ENCODE data around the gene SLC6A8. TPM values are rescaled to one million over a fixed set of nuclear protein-coding genes. Genes with fewer than 3 reads are reported as not detected.

The SLC6A8 gene
- total and polyA plus RNA-seq, 4 donors: 13.9 to 26.7 (median 15.4) TPM

DNA sequence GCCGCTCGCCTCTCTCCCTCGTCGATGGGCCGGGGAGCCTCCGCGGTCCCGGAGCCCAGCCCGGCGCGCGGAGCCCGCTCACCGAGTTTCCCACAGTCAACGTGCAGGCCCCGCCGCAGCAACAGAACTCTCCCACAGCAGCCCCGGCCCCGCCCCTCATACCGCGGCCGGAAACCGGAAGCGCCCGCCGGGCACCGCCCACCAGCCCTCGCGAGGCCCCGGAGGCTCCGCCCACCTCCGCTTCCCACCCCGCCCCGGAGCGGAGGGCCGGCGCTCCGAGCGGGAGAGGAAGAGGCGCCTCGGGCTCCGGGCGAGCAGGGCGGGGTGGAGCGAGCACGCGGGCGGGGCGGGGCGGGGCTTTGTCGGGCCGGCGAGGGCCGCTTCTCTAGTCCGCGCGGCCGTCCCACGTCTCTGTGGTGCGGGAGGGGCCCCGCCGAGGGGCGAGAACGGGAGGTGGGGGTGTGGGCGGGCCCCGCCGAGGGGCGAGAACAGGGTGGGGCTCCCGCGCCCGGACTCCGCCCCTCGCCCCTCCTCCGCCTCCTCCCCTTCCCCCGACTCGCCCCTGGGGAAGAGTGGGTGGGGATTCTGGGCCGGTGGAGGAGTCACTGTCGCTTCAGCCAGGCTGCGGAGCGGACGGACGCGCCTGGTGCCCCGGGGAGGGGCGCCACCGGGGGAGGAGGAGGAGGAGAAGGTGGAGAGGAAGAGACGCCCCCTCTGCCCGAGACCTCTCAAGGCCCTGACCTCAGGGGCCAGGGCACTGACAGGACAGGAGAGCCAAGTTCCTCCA, 36.7 kb downstream of the SLC6A8 start, which contains the start of the genes ABCD1 and BCAP31:
Gene ABCD1 (plus strand): TSS at position 605 of the 787 bp plus-strand sequence. CDS start 411 bp downstream, outside the sequence.
Gene BCAP31 (minus strand): TSS at position 136 of the 787 bp plus-strand sequence. CDS start 1,143 bp downstream, outside the sequence.
- whole genome bisulfite sequencing, 2 donors: 0 to 21% methylated on average over 19 to 79 of the region's 88 CpGs
- H3K27ac ChIP-seq (ENCODE audit: low read depth in 1 of 2, low read length in 2 of 2): peak within 1 kb of the TSS in 1 of 2 donors; percentile 90
- no peaks in the 10 kb centered on the region for H3K36me3 ChIP-seq (ENCODE audit: control insufficient read depth in 1 of 2, insufficient read depth in 2 of 2, low read length in 1 of 2)
- H3K4me1 ChIP-seq (ENCODE audit: control insufficient read depth in 1 of 2, insufficient read depth in 2 of 2, low read length in 2 of 2): no peaks in the 10 kb centered on the region
- ATAC-seq (ENCODE audit: low FRiP score) (peak; percentile 89), DNase-seq (peak; percentile 92 to 95)
- intact Hi-C loops (cut with DNase I): no loop called here
- H3K9me3 ChIP-seq (ENCODE audit: control insufficient read depth, low read length): no peaks in the 10 kb centered on the region
- H3K27me3 ChIP-seq (ENCODE audit: control insufficient read depth in 1 of 2, insufficient read depth in 2 of 2, low read length in 1 of 2): no peaks in the 10 kb centered on the region
- H3K4me3 ChIP-seq (ENCODE audit: low read length in 2 of 2): peak within 1 kb of the TSS; percentile 35 to 57

GRCh38 chrX:153725039-153725831, 37.5 kb downstream of the SLC6A8 start:
- no peaks in the 10 kb centered on the region for H3K27me3 ChIP-seq (ENCODE audit: control insufficient read depth in 1 of 2, insufficient read depth in 2 of 2, low read length in 1 of 2)
- H3K4me1 ChIP-seq (ENCODE audit: control insufficient read depth in 1 of 2, insufficient read depth in 2 of 2, low read length in 2 of 2): no peaks in the 10 kb centered on the region
- intact Hi-C loops (cut with DNase I): no loop called here
- H3K27ac ChIP-seq (ENCODE audit: low read depth in 1 of 2, low read length in 2 of 2): peak overlapping the region in 1 of 2 donors; percentile 90
- 78 to 79% methylated on average over 54 to 55 of the region's 55 CpGs for WGBS, 2 donors
- DNase-seq (no peak), ATAC-seq (ENCODE audit: low FRiP score) (no peak)
- H3K4me3 ChIP-seq (ENCODE audit: low read length in 2 of 2): no peak overlapping the region
- no peaks in the 10 kb centered on the region for H3K9me3 ChIP-seq (ENCODE audit: control insufficient read depth, low read length)
- H3K36me3 ChIP-seq (ENCODE audit: control insufficient read depth in 1 of 2, insufficient read depth in 2 of 2, low read length in 1 of 2): no peaks in the 10 kb centered on the region

DNA sequence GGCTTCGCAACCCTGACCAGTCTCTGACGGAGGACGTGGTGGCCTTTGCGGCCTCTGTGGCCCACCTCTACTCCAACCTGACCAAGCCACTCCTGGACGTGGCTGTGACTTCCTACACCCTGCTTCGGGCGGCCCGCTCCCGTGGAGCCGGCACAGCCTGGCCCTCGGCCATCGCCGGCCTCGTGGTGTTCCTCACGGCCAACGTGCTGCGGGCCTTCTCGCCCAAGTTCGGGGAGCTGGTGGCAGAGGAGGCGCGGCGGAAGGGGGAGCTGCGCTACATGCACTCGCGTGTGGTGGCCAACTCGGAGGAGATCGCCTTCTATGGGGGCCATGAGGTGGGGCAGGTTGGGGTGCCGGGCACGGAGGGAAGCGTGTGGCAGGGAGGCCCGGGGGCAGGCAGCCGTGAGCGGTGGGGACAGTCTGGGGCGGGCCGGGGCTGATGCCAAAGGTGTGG, 38.1 kb downstream of the SLC6A8 start:
- WGBS, 2 donors: 29 to 65% methylated on average over 34 to 35 of the region's 35 CpGs
- no peaks in the 10 kb centered on the region for H3K36me3 ChIP-seq (ENCODE audit: control insufficient read depth in 1 of 2, insufficient read depth in 2 of 2, low read length in 1 of 2)
- no peaks in the 10 kb centered on the region for H3K9me3 ChIP-seq (ENCODE audit: control insufficient read depth, low read length)
- H3K27ac ChIP-seq (ENCODE audit: low read depth in 1 of 2, low read length in 2 of 2): peak overlapping the region in 1 of 2 donors; percentile 76
- no peaks in the 10 kb centered on the region for H3K27me3 ChIP-seq (ENCODE audit: control insufficient read depth in 1 of 2, insufficient read depth in 2 of 2, low read length in 1 of 2)
- H3K4me1 ChIP-seq (ENCODE audit: control insufficient read depth in 1 of 2, insufficient read depth in 2 of 2, low read length in 2 of 2): no peaks in the 10 kb centered on the region
- intact Hi-C loops (cut with DNase I): no loop called here
- H3K4me3 ChIP-seq (ENCODE audit: low read length in 2 of 2): no peak overlapping the region
- ATAC-seq (ENCODE audit: low FRiP score): no peak
- peak in 1 of 2 donors; percentile 84 for DNase-seq

- Histone ChIP-seq H3K36me3 (ENCODE audit: control insufficient read depth in 1 of 2, insufficient read depth in 2 of 2, low read length in 1 of 2) (no peaks in the 10 kb centered on the region), H3K4me3 (ENCODE audit: low read length in 2 of 2) (no peak overlapping the region), H3K27ac (ENCODE audit: low read depth in 1 of 2, low read length in 2 of 2) (peak overlapping the region in 1 of 2 donors; percentile 76), H3K27me3 (ENCODE audit: control insufficient read depth in 1 of 2, insufficient read depth in 2 of 2, low read length in 1 of 2) (no peaks in the 10 kb centered on the region), H3K4me1 (ENCODE audit: control insufficient read depth in 1 of 2, insufficient read depth in 2 of 2, low read length in 2 of 2) (no peaks in the 10 kb centered on the region), H3K9me3 (ENCODE audit: control insufficient read depth, low read length) (no peaks in the 10 kb centered on the region)
- DNase-seq (peak; percentile 83 to 84), ATAC-seq (ENCODE audit: low FRiP score) (peak; percentile 39)
- WGBS, 2 donors: 0 to 38% methylated on average over 33 to 35 of the region's 35 CpGs
- intact Hi-C loops (cut with DNase I): no loop called here
These were observed 38.8 kb downstream of the SLC6A8 start for GRCh38 chrX:153726286-153727122.

DNA sequence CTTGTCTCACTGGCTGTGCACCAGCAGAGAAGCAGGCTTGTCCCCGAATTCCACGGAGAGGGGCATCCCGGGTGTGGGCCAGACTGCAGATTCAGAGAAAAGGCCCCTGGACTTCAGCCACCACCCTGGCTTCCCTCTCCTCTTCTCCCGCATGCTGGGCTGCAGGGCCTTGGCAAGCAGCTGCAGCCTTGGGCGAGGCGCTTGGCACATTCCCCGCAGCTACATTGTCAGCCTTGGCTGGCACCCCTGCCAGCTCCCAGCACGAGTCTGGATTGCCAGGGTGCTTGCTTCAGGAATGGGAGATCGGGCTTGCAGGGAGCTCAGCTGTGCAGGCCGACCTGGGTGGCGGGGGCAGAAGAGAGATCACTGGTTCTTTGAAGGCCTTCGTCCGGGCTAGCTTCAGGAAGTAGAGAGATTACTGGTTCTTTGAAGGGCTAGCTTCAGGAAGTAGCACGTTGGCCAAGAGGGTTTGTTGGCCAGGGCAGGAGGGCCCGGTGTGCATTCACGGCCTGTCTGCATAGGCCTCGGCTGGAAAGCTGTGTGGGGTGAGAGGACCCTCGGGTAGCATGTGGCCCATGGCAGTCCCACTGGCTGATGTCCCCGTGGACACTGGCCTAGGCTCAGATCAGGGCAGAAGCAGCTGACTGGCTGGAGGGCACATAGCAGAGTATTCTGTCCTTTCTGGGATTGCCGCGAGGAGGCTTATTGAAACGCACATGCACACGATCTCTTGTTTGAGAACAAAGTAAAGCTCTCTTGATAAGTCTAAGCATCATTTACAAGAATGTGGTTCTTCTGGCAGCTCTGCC, 39.6 kb downstream of the SLC6A8 start:
- Histone ChIP-seq H3K9me3 (ENCODE audit: control insufficient read depth, low read length) (no peaks in the 10 kb centered on the region), H3K4me1 (ENCODE audit: control insufficient read depth in 1 of 2, insufficient read depth in 2 of 2, low read length in 2 of 2) (no peaks in the 10 kb centered on the region), H3K4me3 (ENCODE audit: low read length in 2 of 2) (no peak overlapping the region), H3K36me3 (ENCODE audit: control insufficient read depth in 1 of 2, insufficient read depth in 2 of 2, low read length in 1 of 2) (no peaks in the 10 kb centered on the region), H3K27ac (ENCODE audit: low read depth in 1 of 2, low read length in 2 of 2) (peak overlapping the region in 1 of 2 donors; percentile 76), H3K27me3 (ENCODE audit: control insufficient read depth in 1 of 2, insufficient read depth in 2 of 2, low read length in 1 of 2) (no peaks in the 10 kb centered on the region)
- 12 to 37% methylated on average over 23 of the region's 23 CpGs for WGBS, 2 donors
- intact Hi-C loops (cut with DNase I): no loop called here
- ATAC-seq (ENCODE audit: low FRiP score) (peak; percentile 36), DNase-seq (peak; percentile 76 to 85)

- H3K4me3 ChIP-seq (ENCODE audit: low read length in 2 of 2): no peak overlapping the region
- H3K27ac ChIP-seq (ENCODE audit: low read depth in 1 of 2, low read length in 2 of 2): no peak overlapping the region
- WGBS, 2 donors: 73 to 87% methylated on average over 6 of the region's 6 CpGs
- H3K9me3 ChIP-seq (ENCODE audit: control insufficient read depth, low read length): no peaks in the 10 kb centered on the region
- intact Hi-C loops (cut with DNase I): no loop called here
- no peaks in the 10 kb centered on the region for H3K27me3 ChIP-seq (ENCODE audit: control insufficient read depth in 1 of 2, insufficient read depth in 2 of 2, low read length in 1 of 2)
- DNase-seq: no peak
- H3K4me1 ChIP-seq (ENCODE audit: control insufficient read depth in 1 of 2, insufficient read depth in 2 of 2, low read length in 2 of 2): no peaks in the 10 kb centered on the region
- no peak for ATAC-seq (ENCODE audit: low FRiP score)
- H3K36me3 ChIP-seq (ENCODE audit: control insufficient read depth in 1 of 2, insufficient read depth in 2 of 2, low read length in 1 of 2): no peaks in the 10 kb centered on the region
These were observed 40.4 kb downstream of the SLC6A8 start for GRCh38 chrX:153728095-153728494.

DNA sequence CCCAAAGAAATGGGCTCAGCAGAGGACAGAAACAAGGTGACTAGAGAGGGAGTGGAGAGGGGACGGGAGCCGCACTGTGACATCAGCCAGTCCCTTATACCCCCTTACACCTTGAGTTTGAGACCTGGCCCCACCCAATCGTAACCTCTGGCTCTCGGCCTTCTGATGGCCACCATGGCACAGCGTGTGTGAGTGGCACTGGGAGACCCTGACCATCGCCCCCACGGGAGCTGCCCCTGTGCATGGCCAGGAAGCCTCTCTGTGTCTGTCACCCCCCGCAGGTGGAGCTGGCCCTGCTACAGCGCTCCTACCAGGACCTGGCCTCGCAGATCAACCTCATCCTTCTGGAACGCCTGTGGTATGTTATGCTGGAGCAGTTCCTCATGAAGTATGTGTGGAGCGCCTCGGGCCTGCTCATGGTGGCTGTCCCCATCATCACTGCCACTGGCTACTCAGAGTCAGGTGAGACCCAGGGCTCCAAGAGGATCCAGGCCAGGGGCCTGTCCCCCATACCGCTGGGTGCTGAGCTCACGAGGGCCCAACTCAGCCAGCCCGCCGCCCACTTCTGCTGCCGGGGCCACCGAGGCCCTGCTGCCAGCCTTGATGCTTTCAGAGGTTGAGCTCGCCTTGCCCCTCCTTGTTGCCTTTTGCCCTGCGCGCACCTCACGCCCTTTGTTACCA, 41.4 kb downstream of the SLC6A8 start:
- no peaks in the 10 kb centered on the region for H3K4me1 ChIP-seq (ENCODE audit: control insufficient read depth in 1 of 2, insufficient read depth in 2 of 2, low read length in 2 of 2)
- no peak overlapping the region for H3K4me3 ChIP-seq (ENCODE audit: low read length in 2 of 2)
- no peak overlapping the region for H3K27ac ChIP-seq (ENCODE audit: low read depth in 1 of 2, low read length in 2 of 2)
- 87 to 96% methylated on average over 20 to 23 of the region's 23 CpGs for WGBS, 2 donors
- H3K36me3 ChIP-seq (ENCODE audit: control insufficient read depth in 1 of 2, insufficient read depth in 2 of 2, low read length in 1 of 2): no peaks in the 10 kb centered on the region
- no peaks in the 10 kb centered on the region for H3K9me3 ChIP-seq (ENCODE audit: control insufficient read depth, low read length)
- ATAC-seq (ENCODE audit: low FRiP score) (no peak), DNase-seq (peak in 1 of 2 donors; percentile 68)
- intact Hi-C loops (cut with DNase I): no loop called here
- no peaks in the 10 kb centered on the region for H3K27me3 ChIP-seq (ENCODE audit: control insufficient read depth in 1 of 2, insufficient read depth in 2 of 2, low read length in 1 of 2)

Measured in aorta (tissue), 5 donors.